ENCODE data around the gene PEG3.

DNA sequence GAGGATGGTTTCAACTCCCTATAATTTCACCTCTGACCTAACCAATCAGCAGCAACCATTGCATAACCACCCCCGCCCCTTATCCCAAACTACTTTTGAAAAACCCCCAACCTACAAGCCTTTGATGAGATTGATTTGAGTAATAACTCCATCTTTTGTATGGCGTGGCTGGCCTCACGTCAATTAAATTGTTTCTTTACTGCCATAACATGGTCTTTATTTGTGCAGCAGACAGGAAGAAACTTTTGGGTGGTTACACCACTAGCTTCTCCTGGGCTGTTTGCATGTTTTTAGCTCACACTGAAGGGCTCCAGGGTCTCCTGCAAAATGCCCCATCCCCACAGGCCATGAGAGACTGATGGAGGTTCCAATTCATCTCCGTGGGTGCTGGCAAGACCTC is 34.0 kb upstream of the PEG3 start:
- TF ChIP-seq, protein P1, sequence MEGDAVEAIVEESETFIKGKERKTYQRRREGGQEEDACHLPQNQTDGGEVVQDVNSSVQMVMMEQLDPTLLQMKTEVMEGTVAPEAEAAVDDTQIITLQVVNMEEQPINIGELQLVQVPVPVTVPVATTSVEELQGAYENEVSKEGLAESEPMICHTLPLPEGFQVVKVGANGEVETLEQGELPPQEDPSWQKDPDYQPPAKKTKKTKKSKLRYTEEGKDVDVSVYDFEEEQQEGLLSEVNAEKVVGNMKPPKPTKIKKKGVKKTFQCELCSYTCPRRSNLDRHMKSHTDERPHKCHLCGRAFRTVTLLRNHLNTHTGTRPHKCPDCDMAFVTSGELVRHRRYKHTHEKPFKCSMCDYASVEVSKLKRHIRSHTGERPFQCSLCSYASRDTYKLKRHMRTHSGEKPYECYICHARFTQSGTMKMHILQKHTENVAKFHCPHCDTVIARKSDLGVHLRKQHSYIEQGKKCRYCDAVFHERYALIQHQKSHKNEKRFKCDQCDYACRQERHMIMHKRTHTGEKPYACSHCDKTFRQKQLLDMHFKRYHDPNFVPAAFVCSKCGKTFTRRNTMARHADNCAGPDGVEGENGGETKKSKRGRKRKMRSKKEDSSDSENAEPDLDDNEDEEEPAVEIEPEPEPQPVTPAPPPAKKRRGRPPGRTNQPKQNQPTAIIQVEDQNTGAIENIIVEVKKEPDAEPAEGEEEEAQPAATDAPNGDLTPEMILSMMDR (IDR thresholded peaks at IDR 0.05; ENCODE audit: control extremely low read depth in 1 of 3, insufficient read depth in 1 of 3, low read depth in 1 of 3, low read length in 3 of 3): no peak
- TF ChIP-seq EP300 (IDR thresholded peaks at IDR 0.05; ENCODE audit: borderline replicate concordance in 1 of 2, low read depth in 2 of 2, low read length in 2 of 2) (no peak), POLR2A (IDR thresholded peaks at IDR 0.05; ENCODE audit: control extremely low read depth in 1 of 2, low read depth in 2 of 2, low read length in 2 of 2) (no peak), CHD2 (IDR thresholded peaks at IDR 0.05; ENCODE audit: low read length) (no peak), CREB1 (IDR thresholded peaks at IDR 0.05) (no peak), EZH2 (IDR thresholded peaks at IDR 0.05; ENCODE audit: low read depth, low read length, severe bottlenecking) (no peak), POLR2AphosphoS5 (IDR thresholded peaks at IDR 0.05; ENCODE audit: low read depth, low read length) (no peak), ZNF274 (IDR thresholded peaks at IDR 0.05; ENCODE audit: borderline replicate concordance, extremely low read depth, low read length) (no peak)
- TF ChIP-seq, protein P2, sequence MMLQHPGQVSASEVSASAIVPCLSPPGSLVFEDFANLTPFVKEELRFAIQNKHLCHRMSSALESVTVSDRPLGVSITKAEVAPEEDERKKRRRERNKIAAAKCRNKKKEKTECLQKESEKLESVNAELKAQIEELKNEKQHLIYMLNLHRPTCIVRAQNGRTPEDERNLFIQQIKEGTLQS (IDR thresholded peaks at IDR 0.05; ENCODE audit: insufficient read depth, low read depth, low read length): no peak
